Prostate gland (tissue), 2 donors: ENCODE measurements around the gene EPHA6. TPM values are rescaled to one million over a fixed set of nuclear protein-coding genes. Genes with fewer than 3 reads are reported as not detected.

Source experiments
- DNase-seq: peaks from one replicate; pipeline ENCODE4 v3.0.0-alpha.2; 2019; ENCODE audit warnings: low spot score
- H3K27ac ChIP-seq, 2 donors: fragments of 200-600 bp; sonication (generic); 2 replicates each; pipeline ENCODE4 v1.5.1; 2017 to 2019
- H3K27me3 ChIP-seq: fragments of 200-600 bp; sonication (generic); replicated peaks from 2 replicates; pipeline ENCODE4 v1.5.1; 2019; ENCODE audit not compliant: insufficient read depth
- H3K36me3 ChIP-seq, 2 donors: fragments of 200-600 bp; sonication (generic); 1 replicate in 1 of 2; 2 replicates in 1 of 2; pipeline versions ENCODE4 v1.5.1 to v1.8.1; 2017 to 2019
- H3K4me1 ChIP-seq: fragments of 200-600 bp; sonication (generic); replicated peaks from 2 replicates; pipeline ENCODE4 v1.5.1; 2019
- H3K4me3 ChIP-seq, 2 donors: fragments of 200-600 bp; sonication (generic); 2 replicates each; pipeline ENCODE4 v1.5.1; 2017 to 2019
- H3K9me3 ChIP-seq: fragments of 200-600 bp; sonication (generic); 2 replicates; pipeline ENCODE4 v1.5.1; 2017
- CTCF ChIP-seq, 4 experiments: fragments of 200-600 bp in 2 of 4; fragments of 450-650 bp in 2 of 4; sonication (generic) in 2 of 4; IDR thresholded peaks; 1 replicate in 3 of 4; 2 replicates in 1 of 4; pipeline ENCODE4 v1.5.1; 2016 to 2019; ENCODE audit warnings: antibody characterized with exemption in 4 of 4, mild to moderate bottlenecking in 2 of 4, moderate library complexity in 2 of 4
- POLR2A ChIP-seq: fragments of 450-650 bp; IDR thresholded peaks from one replicate; pipeline ENCODE4 v1.6.1; 2016; ENCODE audit warnings: antibody characterized with exemption, mild to moderate bottlenecking
- POLR2AphosphoS5 ChIP-seq: sonication (generic); formaldehyde crosslinking; IDR thresholded peaks from one replicate; pipeline ENCODE4 v1.6.1; 2017; ENCODE audit warnings: antibody characterized with exemption
- WGBS: methylation state at CpG from one replicate; pipeline ENCODE4 v1.1.5; 2018; 5-methylcytosine and 5-hydroxymethylcytosine counted together
- intact Hi-C: fragments of 100-400 bp; cut with DNase I; formaldehyde crosslinking; loops from one replicate; pipeline ENCODE4 v1.14.2; 2022
- total RNA-seq, 2 donors: library from RNA; depleted of rRNA; stranded (reverse); fragments of >200 nt; gene quantifications; one replicate each; pipeline ENCODE4 v1.1.0, GENCODE V29; 2016

The EPHA6 gene
- total RNA-seq, 2 donors from 2014 or later = 1.1 to 3.7 TPM

GRCh38 chr3:97662264-97662663, 847.9 kb downstream of the EPHA6 start:
- no peaks in the 10 kb centered on the region for H3K4me1 ChIP-seq
- no peak overlapping the region for H3K4me3 ChIP-seq
- 86% methylated on average over 5 of the region's 5 CpGs for WGBS
- H3K27me3 ChIP-seq = no peaks in the 10 kb centered on the region
- intact Hi-C loops = no loop called here
- H3K27ac ChIP-seq = no peak overlapping the region
- H3K36me3 ChIP-seq = no peaks in the 10 kb centered on the region
- TF ChIP-seq CTCF (IDR thresholded peaks at IDR 0.05) = no peak
- no peak for TF ChIP-seq POLR2AphosphoS5
- no peak for TF ChIP-seq POLR2A
- H3K9me3 ChIP-seq = no peaks in the 10 kb centered on the region
- no peak for DNase-seq

- H3K36me3 ChIP-seq = no peaks in the 10 kb centered on the region
- 63% methylated on average over 3 of the region's 3 CpGs for WGBS
- H3K4me1 ChIP-seq = no peaks in the 10 kb centered on the region
- H3K4me3 ChIP-seq = no peak overlapping the region
- no peaks in the 10 kb centered on the region for H3K9me3 ChIP-seq
- no peak overlapping the region for H3K27ac ChIP-seq
- intact Hi-C loops = no loop called here
- no peak for TF ChIP-seq POLR2AphosphoS5
- TF ChIP-seq POLR2A = no peak
- TF ChIP-seq CTCF (IDR thresholded peaks at IDR 0.05) = no peak
- no peak for DNase-seq
- no peaks in the 10 kb centered on the region for H3K27me3 ChIP-seq
Observed at GRCh38 chr3:97662762-97663161, 848.4 kb downstream of the EPHA6 start.

GRCh38 chr3:97665896-97666295, 851.5 kb downstream of the EPHA6 start:
- TF ChIP-seq CTCF (IDR thresholded peaks at IDR 0.05) = no peak
- TF ChIP-seq POLR2A = no peak
- TF ChIP-seq POLR2AphosphoS5 = no peak
- Histone ChIP-seq H3K4me1 (no peaks in the 10 kb centered on the region), H3K27ac (no peak overlapping the region), H3K9me3 (no peaks in the 10 kb centered on the region), H3K27me3 (no peaks in the 10 kb centered on the region), H3K36me3 (no peaks in the 10 kb centered on the region), H3K4me3 (no peak overlapping the region)
- no peak for DNase-seq
- intact Hi-C loops = no loop called here
- WGBS = 89% methylated on average over 5 of the region's 5 CpGs

- intact Hi-C loops = no loop called here
Observed at GRCh38 chr3:97670952-97671351, 856.6 kb downstream of the EPHA6 start.

More at GRCh38 chr3:97670952-97671351, 856.6 kb downstream of the EPHA6 start:
- no peaks in the 10 kb centered on the region for H3K27me3 ChIP-seq
- no peaks in the 10 kb centered on the region for H3K36me3 ChIP-seq
- no peaks in the 10 kb centered on the region for H3K9me3 ChIP-seq
- no peaks in the 10 kb centered on the region for H3K4me1 ChIP-seq
- no peak for TF ChIP-seq POLR2A
- no peak for TF ChIP-seq POLR2AphosphoS5
- TF ChIP-seq CTCF (IDR thresholded peaks at IDR 0.05) = no peak
- WGBS = 90% methylated on average over 4 of the region's 4 CpGs
- H3K4me3 ChIP-seq = no peak overlapping the region
- H3K27ac ChIP-seq = no peak overlapping the region
- DNase-seq = no peak
